Mucosa of rectum (tissue), 2 donors: ENCODE results near the gene LYAR.

Experiments used
- H3K27ac ChIP-seq, 2 donors: one replicate each; pipeline ENCODE4 v1.7.0; 2013; ENCODE audit warnings: inconsistent platforms in 2 of 2, low read depth in 2 of 2, low read length in 2 of 2
- H3K27me3 ChIP-seq, 2 donors: one replicate each; pipeline ENCODE4 v1.7.0; 2013; ENCODE audit warnings: low read length in 2 of 2; ENCODE audit not compliant: control insufficient read depth in 2 of 2, insufficient read depth in 2 of 2
- H3K36me3 ChIP-seq, 2 donors: one replicate each; pipeline ENCODE4 v1.7.0; 2013; ENCODE audit warnings: low read length in 2 of 2; ENCODE audit not compliant: control insufficient read depth in 2 of 2, insufficient read depth in 2 of 2
- H3K4me1 ChIP-seq, 2 donors: one replicate each; pipeline ENCODE4 v1.7.0; 2013; ENCODE audit warnings: low read length in 2 of 2, mild to moderate bottlenecking in 1 of 2; ENCODE audit not compliant: control insufficient read depth in 2 of 2, insufficient read depth in 2 of 2
- H3K4me3 ChIP-seq, 2 donors: one replicate each; pipeline ENCODE4 v1.7.0; 2013; ENCODE audit warnings: low read length in 2 of 2
- H3K9ac ChIP-seq, 2 donors: one replicate each; pipeline ENCODE4 v1.7.0; 2013; ENCODE audit warnings: low read length in 2 of 2, low read depth in 1 of 2, mild to moderate bottlenecking in 1 of 2
- H3K9me3 ChIP-seq, 2 donors: one replicate each; pipeline ENCODE4 v1.7.0; 2013; ENCODE audit warnings: low read length in 2 of 2; ENCODE audit not compliant: control insufficient read depth in 2 of 2
- donor health status: healthy.
- donor health status: Normal muscosa, but diverticular disease.

The LYAR gene

DNA sequence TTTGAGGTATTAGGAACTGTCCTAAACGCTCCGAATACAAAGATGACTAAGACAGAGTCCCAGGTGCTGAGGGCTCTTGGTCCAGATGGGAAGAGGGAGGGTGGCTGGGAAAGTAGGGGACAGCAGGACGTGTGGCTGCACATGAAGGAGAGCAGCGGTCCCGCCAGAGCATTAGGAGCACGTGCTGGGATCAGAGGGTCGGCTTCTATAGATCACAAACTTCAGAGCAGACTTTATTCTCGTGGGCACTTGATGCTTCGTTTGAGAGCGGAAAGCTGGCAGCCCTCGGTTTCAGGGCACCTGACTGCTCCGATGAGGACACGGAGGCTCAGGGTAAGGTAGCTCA lies 26.2 kb upstream of the LYAR start:
- Histone ChIP-seq H3K27ac (no peak overlapping the region), H3K4me3 (no peak overlapping the region), H3K36me3 (peaks cover 20 to 45% of the 10 kb centered on the region in 2 donors), H3K27me3 (no peaks in the 10 kb centered on the region), H3K9me3 (no peaks in the 10 kb centered on the region), H3K9ac (no peak overlapping the region), H3K4me1 (no peaks in the 10 kb centered on the region)

DNA sequence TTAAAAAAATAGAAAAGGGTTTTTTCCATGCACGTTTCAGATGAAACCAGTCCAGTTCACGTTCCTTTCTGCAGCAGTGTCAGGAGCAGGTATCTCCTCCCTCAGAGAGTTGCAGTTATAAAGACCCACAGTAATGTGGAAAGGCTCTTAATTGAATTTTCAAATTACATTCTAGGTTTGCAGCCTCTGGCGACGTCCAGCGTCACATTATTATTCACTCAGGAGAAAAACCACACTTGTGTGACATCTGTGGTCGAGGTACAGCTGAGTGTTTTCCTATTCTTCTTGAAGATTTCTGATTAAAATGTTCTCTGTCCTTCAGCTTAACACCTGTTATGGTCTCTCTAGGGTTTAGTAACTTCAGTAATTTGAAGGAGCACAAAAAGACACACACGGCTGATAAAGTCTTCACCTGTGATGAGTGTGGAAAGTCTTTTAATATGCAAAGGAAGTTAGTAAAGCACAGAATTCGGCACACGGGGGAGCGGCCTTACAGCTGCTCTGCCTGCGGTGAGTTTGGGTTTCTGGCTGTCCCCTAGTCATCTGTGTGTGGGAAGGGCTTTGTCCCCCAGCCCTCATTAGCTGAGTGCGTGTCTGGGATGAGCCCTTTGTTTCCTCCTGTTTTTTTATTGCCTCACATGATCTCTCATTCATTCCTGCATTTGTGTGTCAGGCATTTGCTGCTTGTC lies 25.7 kb upstream of the LYAR start:
- Histone ChIP-seq H3K4me1 (no peaks in the 10 kb centered on the region), H3K9me3 (no peaks in the 10 kb centered on the region), H3K27ac (no peak overlapping the region), H3K36me3 (peaks cover 14 to 40% of the 10 kb centered on the region in 2 donors), H3K4me3 (no peak overlapping the region), H3K9ac (no peak overlapping the region), H3K27me3 (no peaks in the 10 kb centered on the region)

DNA sequence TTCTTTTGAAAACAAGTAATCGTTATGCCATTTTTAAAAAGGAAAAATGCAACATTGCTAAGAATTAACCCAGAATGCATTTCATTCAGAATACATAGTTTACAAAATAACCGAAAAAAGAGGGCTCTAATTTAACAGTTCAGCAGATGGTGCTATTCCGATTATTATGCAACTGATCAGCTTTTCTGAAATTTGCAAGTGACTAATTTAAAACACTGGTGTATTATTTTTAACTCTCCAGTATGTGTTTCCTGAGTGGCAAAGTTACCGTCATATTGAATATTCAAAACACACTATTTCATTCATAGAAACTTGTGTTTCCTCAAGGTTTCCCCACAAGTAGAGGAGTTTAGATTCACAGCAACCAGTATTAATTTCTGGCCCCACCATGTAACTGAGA lies 21.2 kb upstream of the LYAR start:
- no peaks in the 10 kb centered on the region for H3K4me1 ChIP-seq
- no peak overlapping the region for H3K9ac ChIP-seq
- H3K4me3 ChIP-seq: no peak overlapping the region
- H3K36me3 ChIP-seq: peaks cover 33 to 35% of the 10 kb centered on the region in 2 donors
- no peaks in the 10 kb centered on the region for H3K9me3 ChIP-seq
- H3K27me3 ChIP-seq: no peaks in the 10 kb centered on the region
- H3K27ac ChIP-seq: no peak overlapping the region

DNA sequence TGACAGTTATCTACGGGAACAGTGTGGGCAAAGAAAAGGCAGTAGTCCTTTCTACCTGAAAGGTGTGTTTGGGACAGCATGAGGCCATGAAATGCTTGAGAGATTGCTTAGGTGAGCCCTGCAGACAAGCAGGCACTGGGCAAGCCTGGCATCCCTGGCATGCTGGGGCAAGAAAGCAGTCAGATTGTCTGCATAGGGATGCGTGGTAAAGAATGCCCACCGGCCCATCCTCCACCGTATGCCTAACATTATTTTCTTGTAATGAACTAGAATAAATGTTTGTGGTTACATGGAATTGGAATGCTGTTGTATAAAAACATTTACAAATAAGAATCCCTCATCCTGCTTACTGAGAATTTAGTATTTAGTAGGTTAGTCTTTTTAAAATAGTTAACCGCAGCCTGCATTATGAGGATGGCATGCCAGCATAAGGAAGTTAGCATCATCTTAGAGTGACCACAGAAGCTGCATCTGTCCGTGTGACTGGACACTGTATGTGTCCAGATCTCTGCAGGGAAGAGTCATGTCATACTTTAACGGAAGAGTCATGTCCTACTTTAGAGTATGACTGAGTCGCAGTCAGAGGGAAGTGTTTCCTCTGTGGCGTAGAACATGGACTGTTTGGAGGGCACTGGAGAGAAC lies 19.0 kb upstream of the LYAR start:
- Histone ChIP-seq H3K9ac (no peak overlapping the region), H3K4me3 (no peak overlapping the region)

DNA sequence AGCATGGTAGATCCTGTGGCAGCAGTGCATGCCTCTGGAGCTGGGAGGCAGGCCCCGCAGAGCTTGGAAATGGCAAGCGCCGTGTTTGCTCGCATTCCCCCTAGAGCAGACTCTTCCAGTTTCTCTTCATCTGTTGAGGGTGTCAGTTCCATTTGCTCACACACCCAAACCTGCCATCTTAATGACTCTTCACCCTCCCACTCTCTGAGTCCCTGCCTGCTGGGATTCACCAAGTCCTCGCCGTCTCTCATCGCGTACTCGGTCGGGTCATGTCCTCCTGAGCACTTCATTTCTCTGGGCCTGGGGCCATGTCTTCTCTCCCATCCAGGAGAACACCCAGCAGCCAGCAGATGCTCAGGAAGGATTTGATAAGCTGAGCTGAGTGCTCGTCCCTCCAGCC lies 17.0 kb upstream of the LYAR start:
- Histone ChIP-seq H3K27me3 (no peaks in the 10 kb centered on the region), H3K9ac (no peak overlapping the region), H3K36me3 (peaks cover 26 to 32% of the 10 kb centered on the region in 2 donors), H3K4me1 (no peaks in the 10 kb centered on the region), H3K27ac (no peak overlapping the region), H3K4me3 (no peak overlapping the region), H3K9me3 (no peaks in the 10 kb centered on the region)

More for the DNA sequence above, 19.0 kb upstream of the LYAR start:
- Histone ChIP-seq H3K4me1 (no peaks in the 10 kb centered on the region), H3K27me3 (no peaks in the 10 kb centered on the region), H3K27ac (no peak overlapping the region), H3K36me3 (peaks cover 26 to 27% of the 10 kb centered on the region in 2 donors), H3K9me3 (no peaks in the 10 kb centered on the region)

DNA sequence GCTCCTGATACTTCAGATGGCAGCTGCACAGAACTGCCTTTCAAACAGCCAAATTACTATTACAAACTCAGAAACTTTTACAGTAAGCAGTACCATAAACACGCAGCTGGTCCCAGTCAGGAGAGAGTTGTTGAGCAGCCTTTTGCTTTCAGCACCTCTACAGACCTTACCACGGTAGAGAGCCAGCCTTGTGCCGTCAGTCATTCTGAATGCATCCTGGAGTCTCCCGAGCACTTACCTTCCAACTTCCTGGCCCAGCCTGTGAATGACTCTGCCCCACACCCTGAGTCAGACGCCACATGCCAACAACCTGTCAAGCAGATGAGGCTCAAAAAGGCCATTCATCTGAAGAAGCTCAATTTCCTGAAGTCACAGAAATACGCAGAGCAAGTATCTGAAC lies 12.5 kb upstream of the LYAR start:
- Histone ChIP-seq H3K9me3 (no peaks in the 10 kb centered on the region), H3K27me3 (no peaks in the 10 kb centered on the region), H3K9ac (no peak overlapping the region), H3K4me1 (no peaks in the 10 kb centered on the region), H3K27ac (no peak overlapping the region), H3K4me3 (no peak overlapping the region), H3K36me3 (peaks cover 25 to 30% of the 10 kb centered on the region in 2 donors)

DNA sequence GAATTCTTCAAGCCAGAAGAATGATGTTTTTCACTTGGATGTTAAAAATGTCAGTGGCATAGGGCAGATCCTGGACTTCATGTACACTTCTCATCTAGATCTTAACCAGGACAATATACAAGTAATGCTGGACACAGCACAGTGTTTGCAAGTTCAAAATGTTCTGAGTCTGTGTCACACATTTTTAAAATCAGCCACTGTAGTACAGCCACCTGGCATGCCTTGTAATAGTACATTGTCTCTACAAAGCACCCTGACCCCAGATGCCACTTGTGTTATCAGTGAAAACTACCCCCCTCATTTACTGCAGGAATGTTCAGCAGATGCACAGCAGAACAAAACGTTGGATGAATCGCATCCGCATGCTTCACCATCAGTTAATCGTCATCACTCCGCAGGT lies 12.0 kb upstream of the LYAR start:
- no peak overlapping the region for H3K27ac ChIP-seq
- H3K27me3 ChIP-seq: no peaks in the 10 kb centered on the region
- no peak overlapping the region for H3K9ac ChIP-seq
- H3K4me1 ChIP-seq: no peaks in the 10 kb centered on the region
- H3K9me3 ChIP-seq: no peaks in the 10 kb centered on the region
- no peak overlapping the region for H3K4me3 ChIP-seq
- H3K36me3 ChIP-seq: peaks cover 21 to 26% of the 10 kb centered on the region in 2 donors

DNA sequence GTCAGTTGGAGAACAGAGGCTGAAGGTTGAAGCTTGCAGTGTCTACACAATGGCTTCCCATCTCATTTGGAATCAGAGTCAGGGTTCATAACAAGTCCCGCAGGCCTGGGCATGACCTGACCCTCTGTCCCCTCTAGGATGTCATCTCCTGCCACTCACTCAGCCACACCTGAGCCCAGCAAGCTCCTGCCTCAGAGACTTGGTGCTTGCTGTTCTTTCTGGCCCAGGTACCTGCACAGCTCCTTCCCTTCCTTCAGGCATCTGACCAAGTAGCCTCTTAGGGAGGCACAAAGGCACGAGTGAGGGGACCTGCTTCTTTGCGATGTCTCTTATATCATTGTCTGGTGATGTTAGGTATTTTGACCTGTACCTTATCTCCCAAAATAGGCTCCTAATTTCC lies 9.1 kb upstream of the LYAR start:
- H3K27me3 ChIP-seq: no peaks in the 10 kb centered on the region
- H3K9ac ChIP-seq: no peak overlapping the region
- peaks cover 11 to 20% of the 10 kb centered on the region in 2 donors for H3K36me3 ChIP-seq
- H3K4me1 ChIP-seq: no peaks in the 10 kb centered on the region
- no peak overlapping the region for H3K4me3 ChIP-seq
- no peak overlapping the region for H3K27ac ChIP-seq
- no peaks in the 10 kb centered on the region for H3K9me3 ChIP-seq

DNA sequence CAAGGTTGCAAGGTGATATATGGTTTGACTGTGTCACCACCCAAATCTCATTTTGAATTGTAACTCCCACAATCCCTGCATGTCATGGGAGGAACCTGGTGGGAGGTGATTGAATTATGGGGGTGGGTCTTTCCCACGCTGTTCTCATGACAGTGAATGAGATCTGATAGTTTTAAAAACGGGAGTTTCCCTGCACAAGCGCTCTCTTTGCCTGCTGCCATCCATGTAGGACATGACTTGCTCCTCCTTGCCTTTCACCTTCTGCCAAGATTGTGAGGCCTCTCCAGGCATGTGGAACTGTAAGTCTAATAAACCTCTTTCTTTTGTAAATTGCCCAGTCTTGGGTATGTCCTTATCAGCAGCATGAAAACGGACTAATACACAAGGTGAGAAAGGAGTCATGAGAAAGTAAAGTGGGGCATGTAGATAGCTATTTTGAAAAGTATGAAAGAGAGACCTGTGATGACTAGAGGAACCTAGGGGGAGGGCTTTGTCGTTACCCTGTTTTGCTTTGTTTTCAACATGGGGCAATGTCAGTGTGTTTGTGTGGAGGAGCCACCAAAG lies 6.4 kb upstream of the LYAR start:
- Histone ChIP-seq H3K27ac (no peak overlapping the region), H3K4me1 (peaks cover under 1 to 2% of the 10 kb centered on the region in 2 donors), H3K4me3 (no peak overlapping the region), H3K27me3 (no peaks in the 10 kb centered on the region), H3K9me3 (no peaks in the 10 kb centered on the region), H3K9ac (no peak overlapping the region), H3K36me3 (peaks cover 3 to 12% of the 10 kb centered on the region in 2 donors)

DNA sequence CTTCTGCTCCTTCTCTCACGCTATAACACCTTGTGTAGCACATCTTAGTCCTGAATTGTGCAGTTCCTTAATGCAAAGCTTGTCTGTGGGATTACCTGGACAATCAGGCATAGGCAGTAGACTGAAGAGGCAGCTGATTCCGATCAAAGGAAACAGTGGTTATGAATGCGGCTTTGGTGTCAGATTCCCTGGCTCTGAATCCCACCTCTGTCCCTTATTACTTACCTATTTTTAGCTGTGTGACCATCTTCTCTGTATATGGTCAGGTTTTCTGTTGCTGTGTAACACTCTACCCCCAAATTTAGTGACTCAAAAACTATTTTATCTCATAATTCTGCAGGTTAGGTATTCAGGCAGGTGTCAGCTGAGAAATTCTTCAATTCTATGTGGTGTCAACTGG lies 3.3 kb upstream of the LYAR start:
- Histone ChIP-seq H3K36me3 (peaks cover 3 to 5% of the 10 kb centered on the region in 2 donors), H3K4me3 (no peak overlapping the region), H3K9me3 (no peaks in the 10 kb centered on the region), H3K9ac (no peak overlapping the region), H3K4me1 (peaks cover 20 to 23% of the 10 kb centered on the region in 2 donors), H3K27ac (no peak overlapping the region), H3K27me3 (no peaks in the 10 kb centered on the region)
